HepG2 (cell line): Measurements from ENCODE around the gene BCL2A1. TPM values are rescaled to one million over a fixed set of nuclear protein-coding genes. Genes with fewer than 3 reads are reported as not detected.

Experiments
- BHLHE40 ChIP-seq: IDR thresholded peaks from 2 replicates; pipeline ENCODE4 v1.6.1; 2011; ENCODE audit warnings: low read length, improper control_type of control experiment
- CHD2 ChIP-seq: IDR thresholded peaks from 2 replicates; pipeline ENCODE4 v1.6.1; 2011; ENCODE audit warnings: low read depth, low read length, improper control_type of control experiment
- ERF ChIP-seq: IDR thresholded peaks from 2 replicates; pipeline ENCODE4 v1.6.1; 2018; ENCODE audit warnings: missing biosample characterization, missing genetic modification reagents
- FIP1L1 ChIP-seq: fragments of 200-400 bp; formaldehyde crosslinking; IDR thresholded peaks from 2 replicates; pipeline ENCODE4 v1.6.1; 2018; ENCODE audit warnings: low read depth, mild to moderate bottlenecking, low read length, moderate library complexity, borderline replicate concordance; ENCODE audit not compliant: insufficient read depth
- IKZF4 ChIP-seq: sonication (generic); formaldehyde crosslinking; IDR thresholded peaks from 2 replicates; pipeline ENCODE4 v1.5.1; 2020; ENCODE audit warnings: borderline replicate concordance, mild to moderate bottlenecking, low read depth, missing genetic modification reagents; ENCODE audit errors: not compliant biosample characterization
- MEIS2 ChIP-seq: sonication (generic); formaldehyde crosslinking; IDR thresholded peaks from 2 replicates; pipeline ENCODE4 v1.9.0; 2021; ENCODE audit warnings: mild to moderate bottlenecking, missing genetic modification reagents
- NCOA2 ChIP-seq: sonication (generic); formaldehyde crosslinking; IDR thresholded peaks from 2 replicates; pipeline ENCODE4 v1.8.0; 2022; ENCODE audit warnings: inconsistent platforms
- POLR2G ChIP-seq: fragments of 200-400 bp; formaldehyde crosslinking; IDR thresholded peaks from 2 replicates; pipeline ENCODE4 v1.6.1; 2018; ENCODE audit warnings: mild to moderate bottlenecking, low read depth, low read length, moderate library complexity
- PRPF4 ChIP-seq: fragments of 200-400 bp; formaldehyde crosslinking; IDR thresholded peaks from 2 replicates; pipeline ENCODE4 v1.6.1; 2016; ENCODE audit warnings: low read length, low read depth; ENCODE audit not compliant: poor library complexity, severe bottlenecking
- SMC3 ChIP-seq: IDR thresholded peaks from 2 replicates; pipeline ENCODE4 v1.6.1; 2011; ENCODE audit warnings: low read length, improper control_type of control experiment
- TMF1 ChIP-seq: sonication (generic); formaldehyde crosslinking; IDR thresholded peaks from 2 replicates; pipeline ENCODE4 v1.8.1; 2022; ENCODE audit warnings: low read depth, missing genetic modification reagents
- ZBTB3 ChIP-seq: sonication (generic); formaldehyde crosslinking; IDR thresholded peaks from 2 replicates; pipeline ENCODE4 v1.4.0; 2020; ENCODE audit warnings: low read depth, mild to moderate bottlenecking, moderate library complexity, missing genetic modification reagents, borderline replicate concordance
- ZBTB38 ChIP-seq: sonication (generic); formaldehyde crosslinking; IDR thresholded peaks from 2 replicates; pipeline ENCODE4 v1.5.1; 2020; ENCODE audit warnings: mild to moderate bottlenecking, missing genetic modification reagents
- ZNF101 ChIP-seq: sonication (generic); formaldehyde crosslinking; IDR thresholded peaks from 2 replicates; pipeline ENCODE4 v1.4.0; 2020; ENCODE audit warnings: mild to moderate bottlenecking, low read depth, missing genetic modification reagents, borderline replicate concordance
- ZNF432 ChIP-seq: sonication (generic); formaldehyde crosslinking; IDR thresholded peaks from 2 replicates; pipeline ENCODE4 v1.5.0; 2020; ENCODE audit warnings: missing genetic modification reagents, mild to moderate bottlenecking, borderline replicate concordance
- ZNF556 ChIP-seq: sonication (generic); formaldehyde crosslinking; IDR thresholded peaks from 2 replicates; pipeline ENCODE4 v1.4.0; 2020; ENCODE audit warnings: mild to moderate bottlenecking, missing genetic modification reagents, borderline replicate concordance
- ZNF773 ChIP-seq: sonication (generic); formaldehyde crosslinking; IDR thresholded peaks from 2 replicates; pipeline ENCODE4 v1.4.0; 2020; ENCODE audit warnings: missing genetic modification reagents, borderline replicate concordance
- ZNF792 ChIP-seq: IDR thresholded peaks from 2 replicates; pipeline ENCODE4 v1.6.1; 2016
- polyA plus RNA-seq, 8 experiments: library from polyadenylated mRNA; depleted of rRNA in 3 of 8; stranded (reverse) in 7 of 8; unstranded in 1 of 8; fragments of >200 nt; fragmentation: Illumina TruSeq in 4 of 8; extraction: Trizol in 4 of 8; gene quantifications; 2 replicates each; pipeline versions ENCODE4 v1.2.1 to v1.2.3, GENCODE V29; 2011 to 2016; ENCODE audit warnings: low read depth in 4 of 8, missing spikeins in 1 of 8, mixed read lengths in 1 of 8; ENCODE audit not compliant: insufficient read depth in 1 of 8
- total RNA-seq, 5 experiments: library from RNA; depleted of rRNA; stranded (reverse); fragments of >200 nt; fragmentation: Illumina TruSeq; extraction: Trizol; gene quantifications; 2 replicates each; pipeline ENCODE4 v1.2.3, GENCODE V29; 2016; ENCODE audit warnings: low read depth in 1 of 5
- TF ChIP-seq, protein P1 (sequence below): IDR thresholded peaks from 2 replicates; pipeline ENCODE4 v1.6.1; 2016; ENCODE audit warnings: missing biosample characterization, missing genetic modification reagents, low read depth
- TF ChIP-seq, protein P2 (sequence below): sonication (generic); formaldehyde crosslinking; IDR thresholded peaks from 2 replicates; pipeline ENCODE4 v1.4.0; 2020; ENCODE audit warnings: low read depth, mild to moderate bottlenecking, missing genetic modification reagents
- TF ChIP-seq, protein P3 (sequence below): IDR thresholded peaks from 2 replicates; pipeline ENCODE4 v1.6.1; 2012; ENCODE audit warnings: low read length, improper control_type of control experiment
- TF ChIP-seq, protein P4 (sequence below): sonication (generic); formaldehyde crosslinking; IDR thresholded peaks from 2 replicates; pipeline ENCODE4 v1.4.0; 2020; ENCODE audit warnings: missing genetic modification reagents

Gene BCL2A1
- total and polyA plus RNA-seq, 2 of the 13 experiments (the other 11 are each of a cell fraction or from before 2014, with no cell fraction given): 0.08 to 0.31 TPM

DNA sequence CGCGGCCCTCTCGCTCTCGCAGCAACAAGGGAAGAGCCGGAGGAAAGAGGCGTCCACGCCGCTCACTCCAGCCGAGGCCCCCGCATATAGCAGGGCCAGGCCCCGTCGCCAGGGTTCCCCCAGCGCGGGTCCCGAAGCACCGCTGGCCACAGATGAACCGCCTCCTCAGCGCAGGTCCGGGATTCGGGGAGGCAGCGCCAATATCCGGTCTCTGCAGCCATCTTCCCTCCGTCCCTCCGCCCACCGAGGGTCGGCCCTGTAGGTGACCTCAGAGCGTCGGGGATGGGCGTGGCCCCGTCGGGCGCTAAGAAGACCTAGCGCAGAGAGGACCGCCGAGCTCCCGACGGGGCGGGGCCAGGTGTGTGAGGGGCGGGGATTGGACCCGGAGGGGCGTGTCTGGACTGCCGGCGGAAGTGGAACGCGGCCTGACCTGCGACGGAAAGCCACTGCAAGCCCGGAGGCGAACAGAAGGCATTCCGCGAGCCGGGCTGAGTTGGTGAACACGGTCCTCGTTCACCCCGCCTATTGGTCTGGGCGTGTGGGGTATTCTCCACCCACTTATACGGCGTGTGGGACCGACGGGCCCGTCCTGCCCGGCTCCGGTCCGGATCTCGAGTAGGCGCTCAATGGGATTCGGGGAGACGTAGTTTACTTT is 47.4 kb downstream of the BCL2A1 start (continued):
- TF ChIP-seq, protein P1, sequence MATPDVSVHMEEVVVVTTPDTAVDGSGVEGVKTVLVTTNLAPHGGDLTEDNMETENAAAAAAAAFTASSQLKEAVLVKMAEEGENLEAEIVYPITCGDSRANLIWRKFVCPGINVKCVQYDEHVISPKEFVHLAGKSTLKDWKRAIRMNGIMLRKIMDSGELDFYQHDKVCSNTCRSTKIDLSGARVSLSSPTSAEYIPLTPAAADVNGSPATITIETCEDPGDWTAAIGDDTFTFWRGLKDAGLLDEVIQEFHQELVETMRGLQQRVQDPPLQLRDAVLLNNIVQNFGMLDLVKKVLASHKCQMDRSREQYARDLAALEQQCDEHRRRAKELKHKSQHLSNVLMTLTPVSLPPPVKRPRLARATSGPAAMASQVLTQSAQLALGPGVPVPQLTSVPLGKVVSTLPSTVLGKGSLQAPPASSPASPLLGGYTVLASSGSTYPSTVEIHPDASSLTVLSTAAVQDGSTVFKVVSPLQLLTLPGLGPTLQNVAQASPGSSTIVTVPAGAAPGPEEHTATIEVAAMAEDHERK (CRISPR knock-in tag): no peak
- TF ChIP-seq MEIS2 (CRISPR knock-in tag): peak; percentile 17; the same call in 1 of the 2 replicates
- TF ChIP-seq ZNF773: no peak
- TF ChIP-seq ZNF432 (CRISPR knock-in tag): no peak
- TF ChIP-seq, protein P2, sequence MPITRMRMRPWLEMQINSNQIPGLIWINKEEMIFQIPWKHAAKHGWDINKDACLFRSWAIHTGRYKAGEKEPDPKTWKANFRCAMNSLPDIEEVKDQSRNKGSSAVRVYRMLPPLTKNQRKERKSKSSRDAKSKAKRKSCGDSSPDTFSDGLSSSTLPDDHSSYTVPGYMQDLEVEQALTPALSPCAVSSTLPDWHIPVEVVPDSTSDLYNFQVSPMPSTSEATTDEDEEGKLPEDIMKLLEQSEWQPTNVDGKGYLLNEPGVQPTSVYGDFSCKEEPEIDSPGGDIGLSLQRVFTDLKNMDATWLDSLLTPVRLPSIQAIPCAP (CRISPR knock-in tag): no peak
- TF ChIP-seq, protein P3, sequence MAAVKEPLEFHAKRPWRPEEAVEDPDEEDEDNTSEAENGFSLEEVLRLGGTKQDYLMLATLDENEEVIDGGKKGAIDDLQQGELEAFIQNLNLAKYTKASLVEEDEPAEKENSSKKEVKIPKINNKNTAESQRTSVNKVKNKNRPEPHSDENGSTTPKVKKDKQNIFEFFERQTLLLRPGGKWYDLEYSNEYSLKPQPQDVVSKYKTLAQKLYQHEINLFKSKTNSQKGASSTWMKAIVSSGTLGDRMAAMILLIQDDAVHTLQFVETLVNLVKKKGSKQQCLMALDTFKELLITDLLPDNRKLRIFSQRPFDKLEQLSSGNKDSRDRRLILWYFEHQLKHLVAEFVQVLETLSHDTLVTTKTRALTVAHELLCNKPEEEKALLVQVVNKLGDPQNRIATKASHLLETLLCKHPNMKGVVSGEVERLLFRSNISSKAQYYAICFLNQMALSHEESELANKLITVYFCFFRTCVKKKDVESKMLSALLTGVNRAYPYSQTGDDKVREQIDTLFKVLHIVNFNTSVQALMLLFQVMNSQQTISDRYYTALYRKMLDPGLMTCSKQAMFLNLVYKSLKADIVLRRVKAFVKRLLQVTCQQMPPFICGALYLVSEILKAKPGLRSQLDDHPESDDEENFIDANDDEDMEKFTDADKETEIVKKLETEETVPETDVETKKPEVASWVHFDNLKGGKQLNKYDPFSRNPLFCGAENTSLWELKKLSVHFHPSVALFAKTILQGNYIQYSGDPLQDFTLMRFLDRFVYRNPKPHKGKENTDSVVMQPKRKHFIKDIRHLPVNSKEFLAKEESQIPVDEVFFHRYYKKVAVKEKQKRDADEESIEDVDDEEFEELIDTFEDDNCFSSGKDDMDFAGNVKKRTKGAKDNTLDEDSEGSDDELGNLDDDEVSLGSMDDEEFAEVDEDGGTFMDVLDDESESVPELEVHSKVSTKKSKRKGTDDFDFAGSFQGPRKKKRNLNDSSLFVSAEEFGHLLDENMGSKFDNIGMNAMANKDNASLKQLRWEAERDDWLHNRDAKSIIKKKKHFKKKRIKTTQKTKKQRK: no peak
- TF ChIP-seq ZNF792 (CRISPR knock-in tag): no peak; the same call in 1 of the 2 replicates
- TF ChIP-seq NCOA2 (CRISPR knock-in tag): no peak; the same call in 1 of the 2 replicates
- TF ChIP-seq ZBTB3: 0 out of 2 replicates have a peak, but pooled peaks have one; percentile 45
- no peak for TF ChIP-seq BHLHE40
- no peak for TF ChIP-seq PRPF4
- TF ChIP-seq ZNF556 (CRISPR knock-in tag): no peak
- peak; percentile 61; the same call in 1 of the 2 replicates for TF ChIP-seq ERF
- TF ChIP-seq, protein P4, sequence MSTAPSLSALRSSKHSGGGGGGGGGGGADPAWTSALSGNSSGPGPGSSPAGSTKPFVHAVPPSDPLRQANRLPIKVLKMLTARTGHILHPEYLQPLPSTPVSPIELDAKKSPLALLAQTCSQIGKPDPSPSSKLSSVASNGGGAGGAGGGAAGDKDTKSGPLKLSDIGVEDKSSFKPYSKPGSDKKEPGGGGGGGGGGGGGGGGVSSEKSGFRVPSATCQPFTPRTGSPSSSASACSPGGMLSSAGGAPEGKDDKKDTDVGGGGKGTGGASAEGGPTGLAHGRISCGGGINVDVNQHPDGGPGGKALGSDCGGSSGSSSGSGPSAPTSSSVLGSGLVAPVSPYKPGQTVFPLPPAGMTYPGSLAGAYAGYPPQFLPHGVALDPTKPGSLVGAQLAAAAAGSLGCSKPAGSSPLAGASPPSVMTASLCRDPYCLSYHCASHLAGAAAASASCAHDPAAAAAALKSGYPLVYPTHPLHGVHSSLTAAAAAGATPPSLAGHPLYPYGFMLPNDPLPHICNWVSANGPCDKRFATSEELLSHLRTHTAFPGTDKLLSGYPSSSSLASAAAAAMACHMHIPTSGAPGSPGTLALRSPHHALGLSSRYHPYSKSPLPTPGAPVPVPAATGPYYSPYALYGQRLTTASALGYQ (CRISPR knock-in tag): peak; percentile 72; the same call in 1 of the 2 replicates
- no peak for TF ChIP-seq CHD2
- TF ChIP-seq ZBTB38: no peak; the same call in 1 of the 2 replicates
- TF ChIP-seq FIP1L1: no peak
- peak; percentile 87 for TF ChIP-seq POLR2G
- TF ChIP-seq IKZF4 (CRISPR knock-in tag): peak; percentile 45
- TF ChIP-seq SMC3: no peak
- TF ChIP-seq ZNF101 (CRISPR knock-in tag): peak; percentile 88; the same call in 1 of the 2 replicates
- no peak for TF ChIP-seq TMF1 (CRISPR knock-in tag)
